Mucosa of descending colon (tissue), 3 donors: ENCODE data around the gene MED12L. TPM values are rescaled to one million over a fixed set of nuclear protein-coding genes. Genes with fewer than 3 reads are reported as not detected.
A peak's percentile ranks its signal among the peaks of the same experiment; 100 is the strongest.

ENCODE experiments used
- ATAC-seq: fragments of 200-7000 bp; cut with Tn5 transposase; one replicate; pipeline ENCODE4 v1.9.1; 2020; ENCODE audit warnings: mild to moderate bottlenecking, moderate library complexity
- DNase-seq, 3 donors: peaks; one replicate each; pipeline ENCODE4 v3.0.0-alpha.2; 2020
- H3K36me3 ChIP-seq: fragments of 200-600 bp; one replicate; pipeline ENCODE4 v1.8.0; 2021; ENCODE audit warnings: low read depth, mild to moderate bottlenecking
- H3K4me1 ChIP-seq: fragments of 200-600 bp; one replicate; pipeline ENCODE4 v1.8.0; 2021; ENCODE audit warnings: low read depth, mild to moderate bottlenecking
- H3K4me3 ChIP-seq: fragments of 200-600 bp; one replicate; pipeline ENCODE4 v1.8.0; 2021; ENCODE audit warnings: mild to moderate bottlenecking
- H3K9me3 ChIP-seq: fragments of 200-600 bp; one replicate; pipeline ENCODE4 v1.8.0; 2021; ENCODE audit warnings: mild to moderate bottlenecking
- intact Hi-C, 2 donors: fragments of 100-400 bp; cut with DNase I in 1 of 2; cut with micrococcal nuclease in 1 of 2; formaldehyde crosslinking; loops; one replicate each; pipeline versions ENCODE4 v1.11.0 to v1.11.1; 2022; cut with DNase I, micrococcal nuclease
- total RNA-seq, 3 donors: library from RNA; stranded (reverse); fragmentation: NEBNext Ultra II Directional in 2 of 3; extraction: Animal tissue kit (Norgen Biotek cat#: 25700) in 2 of 3; gene quantifications; one replicate each; pipeline versions ENCODE4 v1.2.1 to v1.2.4, GENCODE V29; 2021 to 2023
- TF ChIP-seq, protein P1 (sequence below): fragments of 200-600 bp; IDR thresholded peaks from one replicate; pipeline ENCODE4 v1.8.0; 2022; ENCODE audit warnings: antibody characterized with exemption, mild to moderate bottlenecking
- donor health status: DM: no; HTN: no; CAD: no; lungs with moderate emphysema.
- donor health status: DM: no; HTN: no; CAD: no.
- donor health status: DM: no; HTN: yes; CAD: no.

MED12L gene
- total RNA-seq, 3 donors from 2014 or later: 0.39 to 2.4 (median 0.55) TPM

DNA sequence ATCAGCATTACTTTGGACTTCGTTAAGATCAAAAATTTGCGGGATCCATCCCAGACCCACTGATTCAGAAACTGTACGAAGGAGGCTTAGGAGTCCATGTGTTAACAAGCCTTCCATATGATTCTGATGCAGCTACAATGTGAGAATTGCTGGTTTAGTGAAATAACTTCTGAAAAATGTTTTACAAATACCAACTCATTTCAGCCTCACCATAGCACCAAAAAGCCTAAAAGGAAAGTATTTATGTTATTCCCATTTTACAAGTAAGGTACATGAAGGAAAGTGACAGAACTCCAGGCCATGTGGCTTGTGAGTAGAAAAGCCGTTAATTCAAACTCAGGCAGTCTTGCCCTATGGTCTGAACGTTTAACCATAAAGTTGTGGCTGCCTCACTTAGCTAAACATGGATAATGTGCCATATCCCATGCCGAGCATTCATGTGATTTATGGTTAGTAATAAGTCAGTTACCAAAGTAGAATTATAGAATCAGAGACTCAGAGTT lies 376.9 kb downstream of the MED12L start:
- TF ChIP-seq, protein P1, sequence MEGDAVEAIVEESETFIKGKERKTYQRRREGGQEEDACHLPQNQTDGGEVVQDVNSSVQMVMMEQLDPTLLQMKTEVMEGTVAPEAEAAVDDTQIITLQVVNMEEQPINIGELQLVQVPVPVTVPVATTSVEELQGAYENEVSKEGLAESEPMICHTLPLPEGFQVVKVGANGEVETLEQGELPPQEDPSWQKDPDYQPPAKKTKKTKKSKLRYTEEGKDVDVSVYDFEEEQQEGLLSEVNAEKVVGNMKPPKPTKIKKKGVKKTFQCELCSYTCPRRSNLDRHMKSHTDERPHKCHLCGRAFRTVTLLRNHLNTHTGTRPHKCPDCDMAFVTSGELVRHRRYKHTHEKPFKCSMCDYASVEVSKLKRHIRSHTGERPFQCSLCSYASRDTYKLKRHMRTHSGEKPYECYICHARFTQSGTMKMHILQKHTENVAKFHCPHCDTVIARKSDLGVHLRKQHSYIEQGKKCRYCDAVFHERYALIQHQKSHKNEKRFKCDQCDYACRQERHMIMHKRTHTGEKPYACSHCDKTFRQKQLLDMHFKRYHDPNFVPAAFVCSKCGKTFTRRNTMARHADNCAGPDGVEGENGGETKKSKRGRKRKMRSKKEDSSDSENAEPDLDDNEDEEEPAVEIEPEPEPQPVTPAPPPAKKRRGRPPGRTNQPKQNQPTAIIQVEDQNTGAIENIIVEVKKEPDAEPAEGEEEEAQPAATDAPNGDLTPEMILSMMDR: no peak
- Histone ChIP-seq H3K36me3 (no peaks in the 10 kb centered on the region), H3K4me1 (no peaks in the 10 kb centered on the region), H3K9me3 (no peaks in the 10 kb centered on the region), H3K4me3 (no peak overlapping the region)
- intact Hi-C loops: loop anchor here in 1 of 2 donors (10.0 kb wide), 1 partner anchor 452 kb away; no protein-coding TSS in a partner anchor
- DNase-seq (no peak), ATAC-seq (no peak)

DNA sequence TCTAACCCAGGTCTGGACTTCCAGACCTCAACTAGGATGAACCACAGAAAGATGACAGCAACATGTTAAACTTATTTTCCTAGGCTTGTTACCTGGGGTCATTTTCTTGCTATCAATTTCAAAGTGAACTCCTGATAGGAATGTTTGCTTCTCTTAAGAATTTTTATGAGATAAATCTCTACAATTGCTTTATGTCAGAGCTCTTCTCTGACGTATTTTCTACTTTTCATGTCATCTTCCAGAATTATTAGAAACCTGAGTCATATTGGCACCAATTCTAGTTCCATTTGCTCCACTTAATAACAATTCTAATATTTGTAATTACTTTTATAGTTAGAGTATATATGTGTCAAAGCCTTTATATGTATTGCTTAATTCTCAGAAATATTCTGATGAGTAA lies 377.5 kb downstream of the MED12L start:
- ATAC-seq: no peak
- intact Hi-C loops: loop anchor here in 1 of 2 donors (10.0 kb wide), 1 partner anchor 452 kb away; no protein-coding TSS in a partner anchor
- DNase-seq: no peak
- Histone ChIP-seq H3K36me3 (no peaks in the 10 kb centered on the region), H3K4me1 (no peaks in the 10 kb centered on the region), H3K9me3 (no peaks in the 10 kb centered on the region), H3K4me3 (no peak overlapping the region)
- TF ChIP-seq, protein P1: no peak

DNA sequence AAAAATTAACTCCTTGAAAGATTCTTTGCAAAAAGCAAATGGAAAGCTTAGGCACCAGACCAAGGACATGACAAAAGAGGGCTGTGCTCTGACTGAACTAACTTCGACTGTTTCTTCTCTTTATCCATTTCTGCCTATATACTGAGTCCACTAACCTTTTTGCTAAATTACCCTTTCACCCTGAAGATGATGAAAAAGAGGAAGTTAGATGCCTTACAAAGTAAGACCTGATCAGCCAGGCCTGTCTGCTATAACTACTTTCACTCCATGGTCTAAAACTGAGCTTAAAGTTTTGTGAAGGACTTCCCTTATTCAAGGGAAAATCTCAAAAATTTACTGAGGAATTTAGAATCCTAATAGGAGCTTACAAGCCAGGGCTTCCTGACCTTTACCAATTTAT lies 381.6 kb downstream of the MED12L start:
- no peaks in the 10 kb centered on the region for H3K36me3 ChIP-seq
- DNase-seq (no peak), ATAC-seq (no peak)
- intact Hi-C loops: loop anchor here in 1 of 2 donors (5.0 to 10.0 kb wide), 2 partner anchors 370 to 448 kb away; no protein-coding TSS in a partner anchor
- H3K4me3 ChIP-seq: no peak overlapping the region
- H3K9me3 ChIP-seq: no peaks in the 10 kb centered on the region
- H3K4me1 ChIP-seq: no peaks in the 10 kb centered on the region
- TF ChIP-seq, protein P1: no peak

DNA sequence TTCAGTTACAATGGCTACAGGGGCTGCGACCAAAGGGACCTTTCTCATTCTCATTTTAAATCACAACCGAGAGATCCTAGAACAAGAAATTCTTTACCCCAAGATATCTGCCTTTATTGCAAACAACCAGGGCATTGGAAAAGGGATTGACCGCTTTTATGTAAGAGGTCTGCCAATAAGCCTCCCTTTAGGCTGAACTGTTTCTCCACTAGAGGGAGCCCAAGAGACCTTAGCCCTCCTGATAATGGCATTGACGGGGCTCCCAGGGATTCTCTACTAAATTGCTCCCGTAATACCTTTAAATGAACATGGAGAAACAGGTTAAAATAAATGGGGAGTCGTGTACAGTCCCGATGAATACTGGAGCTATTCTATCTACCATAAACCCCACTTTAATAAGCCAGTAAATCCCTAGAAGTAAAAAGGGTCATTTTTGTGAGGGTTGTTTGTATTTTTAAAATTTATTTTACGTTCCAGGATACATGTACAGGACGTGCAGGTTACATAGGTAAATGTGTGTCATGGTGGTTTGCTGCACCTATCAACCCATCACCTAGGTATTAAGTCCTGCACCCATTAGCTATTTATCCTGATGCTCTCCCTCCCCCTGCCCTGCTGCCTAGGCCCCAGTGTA lies 382.9 kb downstream of the MED12L start:
- H3K36me3 ChIP-seq: no peaks in the 10 kb centered on the region
- intact Hi-C loops: loop anchor here in 1 of 2 donors (5.0 to 10.0 kb wide), 2 partner anchors 369 to 446 kb away; no protein-coding TSS in a partner anchor
- peak in 1 of 3 donors; percentile 76 for DNase-seq
- H3K4me3 ChIP-seq: no peak overlapping the region
- ATAC-seq: peak; percentile 76
- H3K9me3 ChIP-seq: no peaks in the 10 kb centered on the region
- TF ChIP-seq, protein P1: peak; percentile 74
- no peaks in the 10 kb centered on the region for H3K4me1 ChIP-seq

DNA sequence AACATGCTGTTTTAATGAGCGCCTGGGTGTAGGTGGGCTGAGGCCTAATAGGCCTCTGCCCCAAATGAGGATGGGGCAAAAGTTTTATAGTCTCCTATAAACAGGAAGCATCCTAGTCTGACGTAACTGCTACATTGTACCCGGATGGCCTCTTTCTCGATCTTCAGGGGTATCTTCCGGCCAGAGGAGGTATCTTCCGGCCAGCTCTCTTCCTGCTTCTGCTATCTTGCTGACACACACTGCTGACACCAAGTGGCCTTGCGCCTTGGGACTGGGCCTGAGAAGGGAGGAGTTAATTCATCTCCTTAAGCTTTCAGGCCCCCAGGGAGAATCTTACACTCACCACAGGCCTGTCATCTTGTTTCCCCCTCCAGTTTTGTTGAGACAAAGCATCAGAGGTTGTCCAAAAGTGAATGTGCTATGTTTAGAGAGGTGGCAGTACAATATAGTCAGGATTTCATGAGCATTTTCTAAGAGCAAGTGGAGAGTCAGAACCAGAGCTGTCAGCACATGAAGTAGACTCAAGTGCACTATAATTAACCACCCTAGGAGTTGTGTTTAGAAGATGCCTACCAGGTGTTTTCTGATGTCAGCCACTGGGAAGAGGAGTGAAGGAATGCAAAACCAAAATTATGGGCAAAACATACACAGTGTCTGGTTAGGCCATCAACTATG lies 391.0 kb downstream of the MED12L start:
- no peak for DNase-seq
- TF ChIP-seq, protein P1: no peak
- Histone ChIP-seq H3K9me3 (no peaks in the 10 kb centered on the region), H3K4me3 (no peak overlapping the region), H3K36me3 (no peaks in the 10 kb centered on the region), H3K4me1 (no peaks in the 10 kb centered on the region)
- no peak for ATAC-seq
- intact Hi-C loops: no loop called here
